Measurements from ENCODE around the gene KLKB1. TPM values are rescaled to one million over a fixed set of nuclear protein-coding genes. Genes with fewer than 3 reads are reported as not detected.

KLKB1 gene
- total and polyA plus RNA-seq, 2 donors (not counting 1 experiment from before 2014, with no cell fraction given) = 0.44 to 1.0 TPM

DNA sequence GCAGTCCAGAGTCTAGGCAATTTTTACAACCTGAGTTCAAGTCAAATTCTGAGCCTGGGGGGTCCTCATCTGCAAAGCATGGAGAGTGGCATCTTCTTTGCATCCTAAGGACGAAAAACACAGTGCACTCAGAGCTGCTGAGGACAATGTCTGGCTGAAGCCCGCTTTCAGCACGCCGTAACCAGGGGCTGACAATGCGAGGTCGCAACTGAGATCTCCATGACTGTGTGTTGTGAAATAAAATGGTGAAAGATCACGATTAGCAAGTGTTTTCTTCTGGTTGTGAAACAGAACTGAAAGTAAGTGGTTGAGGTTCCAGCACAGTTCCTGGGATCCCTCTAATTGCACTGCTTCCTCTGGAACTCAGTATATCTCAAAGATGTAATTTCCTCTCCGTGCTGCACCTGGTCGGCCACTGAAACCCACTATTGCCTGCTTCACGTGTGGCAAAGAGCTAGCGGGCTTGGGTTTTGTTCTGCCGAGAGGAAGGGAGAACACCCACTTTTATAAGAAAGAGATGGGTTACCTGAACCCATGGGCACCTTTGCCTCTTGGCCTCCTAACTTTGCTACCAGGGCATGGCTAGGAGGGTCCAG lies 31.0 kb downstream of the KLKB1 start:
- no peaks in the 10 kb centered on the region for H3K27me3 ChIP-seq (replicated peaks in 1 of 4; ENCODE audit: control extremely low read depth in 1 of 4, control insufficient read depth in 3 of 4, insufficient read depth in 4 of 4, low read length in 3 of 4)
- H2AFZ ChIP-seq (ENCODE audit: insufficient read depth, low read depth, low read length, poor library complexity, severe bottlenecking) = no peak overlapping the region
- H3K27ac ChIP-seq (ENCODE audit: low read length in 2 of 2) = no peak overlapping the region
- WGBS (ENCODE audit: insufficient coverage) = 93% methylated on average over 10 of the region's 12 CpGs
- H3K4me1 ChIP-seq (ENCODE audit: control insufficient read depth in 2 of 2, insufficient read depth in 2 of 2, low read length in 2 of 2) = no peaks in the 10 kb centered on the region
- CTCF ChIA-PET = no interaction called here
- no peaks in the 10 kb centered on the region for H3K9me3 ChIP-seq (ENCODE audit: control extremely low read depth in 1 of 3, control insufficient read depth in 2 of 3, insufficient read depth in 1 of 3, low read length in 2 of 3)
- H3K79me2 ChIP-seq (ENCODE audit: control insufficient read depth, insufficient read depth, low read length) = no peaks in the 10 kb centered on the region
- no peak overlapping the region for H3K9ac ChIP-seq (ENCODE audit: low read length)
- H3K4me3 ChIP-seq (ENCODE audit: control extremely low read depth in 1 of 5, extremely low read depth in 1 of 5, insufficient read depth in 1 of 5, low read depth in 2 of 5, low read length in 4 of 5) = no peak overlapping the region
- intact Hi-C loops (cut with micrococcal nuclease) = no loop called here
- Mint-ChIP-seq H3K27ac (no peak overlapping the region), H3K4me3 (no peak overlapping the region), H3K9me3 (ENCODE audit: insufficient read depth) (no peaks in the 10 kb centered on the region), H3K27me3 (no peaks in the 10 kb centered on the region), H3K4me1 (no peaks in the 10 kb centered on the region)
- TF ChIP-seq EZH2 (IDR thresholded peaks at IDR 0.05; ENCODE audit: borderline replicate concordance, insufficient read depth, low read depth, low read length, poor library complexity, severe bottlenecking) = no peak
- TF ChIP-seq, protein P1, sequence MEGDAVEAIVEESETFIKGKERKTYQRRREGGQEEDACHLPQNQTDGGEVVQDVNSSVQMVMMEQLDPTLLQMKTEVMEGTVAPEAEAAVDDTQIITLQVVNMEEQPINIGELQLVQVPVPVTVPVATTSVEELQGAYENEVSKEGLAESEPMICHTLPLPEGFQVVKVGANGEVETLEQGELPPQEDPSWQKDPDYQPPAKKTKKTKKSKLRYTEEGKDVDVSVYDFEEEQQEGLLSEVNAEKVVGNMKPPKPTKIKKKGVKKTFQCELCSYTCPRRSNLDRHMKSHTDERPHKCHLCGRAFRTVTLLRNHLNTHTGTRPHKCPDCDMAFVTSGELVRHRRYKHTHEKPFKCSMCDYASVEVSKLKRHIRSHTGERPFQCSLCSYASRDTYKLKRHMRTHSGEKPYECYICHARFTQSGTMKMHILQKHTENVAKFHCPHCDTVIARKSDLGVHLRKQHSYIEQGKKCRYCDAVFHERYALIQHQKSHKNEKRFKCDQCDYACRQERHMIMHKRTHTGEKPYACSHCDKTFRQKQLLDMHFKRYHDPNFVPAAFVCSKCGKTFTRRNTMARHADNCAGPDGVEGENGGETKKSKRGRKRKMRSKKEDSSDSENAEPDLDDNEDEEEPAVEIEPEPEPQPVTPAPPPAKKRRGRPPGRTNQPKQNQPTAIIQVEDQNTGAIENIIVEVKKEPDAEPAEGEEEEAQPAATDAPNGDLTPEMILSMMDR (IDR thresholded peaks at IDR 0.05) = no peak
- no peak overlapping the region for H3K4me2 ChIP-seq (replicated peaks; ENCODE audit: low read depth, low read length, poor library complexity, severe bottlenecking)
- no peak for DNase-seq
- H3K36me3 ChIP-seq (replicated peaks in 1 of 2; ENCODE audit: control extremely low read depth in 1 of 2, control insufficient read depth in 1 of 2, extremely low read depth in 1 of 2, insufficient read depth in 2 of 2, low read length in 1 of 2) = no peaks in the 10 kb centered on the region
- no peaks in the 10 kb centered on the region for H4K20me1 ChIP-seq (ENCODE audit: control insufficient read depth, insufficient read depth, low read length, poor library complexity, severe bottlenecking)
- no peak for ATAC-seq (ENCODE audit: low read depth)
- POLR2A ChIA-PET = no interaction called here

DNA sequence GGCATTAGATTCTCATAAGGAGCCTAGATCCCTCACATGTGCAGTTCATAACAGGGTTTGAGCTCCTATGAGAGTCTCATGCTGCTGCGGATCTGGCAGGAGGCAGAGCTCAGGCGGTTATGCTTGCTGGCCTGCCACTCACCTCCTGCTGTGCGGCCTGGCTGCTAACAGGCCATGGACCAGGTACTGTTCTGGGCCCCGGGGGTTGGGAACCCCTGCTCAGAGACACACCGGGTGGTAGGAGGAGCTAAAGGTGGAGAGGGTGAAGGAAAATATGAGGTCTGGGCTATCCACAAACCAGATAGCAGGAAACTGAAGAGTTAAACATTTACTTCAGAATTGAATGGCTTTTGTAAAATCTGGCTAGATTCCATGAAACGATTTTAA lies 32.8 kb downstream of the KLKB1 start:
- Histone ChIP-seq H2AFZ (ENCODE audit: insufficient read depth, low read depth, low read length, poor library complexity, severe bottlenecking) (no peak overlapping the region), H4K20me1 (ENCODE audit: control insufficient read depth, insufficient read depth, low read length, poor library complexity, severe bottlenecking) (no peaks in the 10 kb centered on the region), H3K36me3 (replicated peaks in 1 of 2; ENCODE audit: control extremely low read depth in 1 of 2, control insufficient read depth in 1 of 2, extremely low read depth in 1 of 2, insufficient read depth in 2 of 2, low read length in 1 of 2) (no peaks in the 10 kb centered on the region), H3K79me2 (ENCODE audit: control insufficient read depth, insufficient read depth, low read length) (no peaks in the 10 kb centered on the region), H3K4me3 (ENCODE audit: control extremely low read depth in 1 of 5, extremely low read depth in 1 of 5, insufficient read depth in 1 of 5, low read depth in 2 of 5, low read length in 4 of 5) (no peak overlapping the region), H3K27ac (ENCODE audit: low read length in 2 of 2) (no peak overlapping the region), H3K4me2 (replicated peaks; ENCODE audit: low read depth, low read length, poor library complexity, severe bottlenecking) (no peak overlapping the region), H3K27me3 (replicated peaks in 1 of 4; ENCODE audit: control extremely low read depth in 1 of 4, control insufficient read depth in 3 of 4, insufficient read depth in 4 of 4, low read length in 3 of 4) (no peaks in the 10 kb centered on the region), H3K9ac (ENCODE audit: low read length) (no peak overlapping the region), H3K9me3 (ENCODE audit: control extremely low read depth in 1 of 3, control insufficient read depth in 2 of 3, insufficient read depth in 1 of 3, low read length in 2 of 3) (no peaks in the 10 kb centered on the region), H3K4me1 (ENCODE audit: control insufficient read depth in 2 of 2, insufficient read depth in 2 of 2, low read length in 2 of 2) (no peaks in the 10 kb centered on the region)
- Mint-ChIP-seq H3K27me3 (no peaks in the 10 kb centered on the region), H3K4me1 (no peaks in the 10 kb centered on the region), H3K4me3 (no peak overlapping the region), H3K9me3 (ENCODE audit: insufficient read depth) (no peaks in the 10 kb centered on the region), H3K27ac (no peak overlapping the region)
- DNase-seq = no peak
- intact Hi-C loops (cut with micrococcal nuclease) = no loop called here
- WGBS (ENCODE audit: insufficient coverage) = 96% methylated on average over 4 of the region's 6 CpGs
- no peak for ATAC-seq (ENCODE audit: low read depth)
- TF ChIP-seq, protein P1 (IDR thresholded peaks at IDR 0.05) = no peak
- TF ChIP-seq EZH2 (IDR thresholded peaks at IDR 0.05; ENCODE audit: borderline replicate concordance, insufficient read depth, low read depth, low read length, poor library complexity, severe bottlenecking) = no peak
- CTCF ChIA-PET = no interaction called here
- POLR2A ChIA-PET = no interaction called here

Measured in B cell (primary cell).